Hepatocyte (in vitro differentiated cells): Measurements from ENCODE around the gene AQP7.

ENCODE experiments used
- CTCF ChIP-seq: fragments of 200-600 bp; sonication (generic); IDR thresholded peaks from 2 replicates; pipeline ENCODE4 v1.5.1; 2016; ENCODE audit warnings: antibody characterized with exemption, mild to moderate bottlenecking; ENCODE audit not compliant: poor library complexity
- EZH2 ChIP-seq: fragments of 200-600 bp; sonication (generic); IDR thresholded peaks from 2 replicates; pipeline ENCODE4 v1.6.1; 2016; ENCODE audit warnings: antibody characterized with exemption, mild to moderate bottlenecking, borderline replicate concordance
- EZH2phosphoT487 ChIP-seq: fragments of 200-600 bp; sonication (generic); IDR thresholded peaks from one replicate; pipeline ENCODE4 v1.6.1; 2018; ENCODE audit warnings: antibody characterized with exemption, mild to moderate bottlenecking, low read depth, moderate library complexity; ENCODE audit not compliant: unreplicated experiment, severe bottlenecking

- TF ChIP-seq EZH2phosphoT487 (no peak), CTCF (no peak), EZH2 (no peak)
Observed at GRCh38 chr9:33437205-33437604, 34.8 kb upstream of the AQP7 start.
